GM19328 (cell line): ENCODE results near the gene MYF6.

Experiments used
- ATAC-seq: cut with Tn5 transposase; IDR thresholded peaks from one replicate; pipeline ENCODE4 v1.9.1; 2021; ENCODE audit warnings: mild to moderate bottlenecking, moderate library complexity; ENCODE audit not compliant: unreplicated experiment

Gene MYF6

DNA sequence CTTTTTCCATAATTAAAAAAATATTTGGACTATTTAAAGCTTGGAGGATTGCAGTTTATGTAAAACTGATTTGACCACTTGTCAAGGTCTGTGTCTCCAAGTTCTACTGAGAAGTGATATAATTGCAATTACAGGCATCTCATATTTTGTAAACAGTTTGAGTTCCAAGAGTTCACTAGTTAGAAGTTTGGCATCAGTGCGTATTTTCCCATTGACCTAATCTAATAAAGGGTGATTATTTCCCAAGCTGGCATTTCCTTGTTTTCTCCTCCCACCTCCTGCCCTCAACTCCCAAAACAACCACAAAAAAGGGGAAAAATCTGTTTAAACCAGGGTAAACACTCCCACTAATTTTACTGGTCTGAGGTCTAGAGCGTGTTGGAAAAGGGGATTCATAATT lies 3.0 kb upstream of the MYF6 start:
- no peak for ATAC-seq

DNA sequence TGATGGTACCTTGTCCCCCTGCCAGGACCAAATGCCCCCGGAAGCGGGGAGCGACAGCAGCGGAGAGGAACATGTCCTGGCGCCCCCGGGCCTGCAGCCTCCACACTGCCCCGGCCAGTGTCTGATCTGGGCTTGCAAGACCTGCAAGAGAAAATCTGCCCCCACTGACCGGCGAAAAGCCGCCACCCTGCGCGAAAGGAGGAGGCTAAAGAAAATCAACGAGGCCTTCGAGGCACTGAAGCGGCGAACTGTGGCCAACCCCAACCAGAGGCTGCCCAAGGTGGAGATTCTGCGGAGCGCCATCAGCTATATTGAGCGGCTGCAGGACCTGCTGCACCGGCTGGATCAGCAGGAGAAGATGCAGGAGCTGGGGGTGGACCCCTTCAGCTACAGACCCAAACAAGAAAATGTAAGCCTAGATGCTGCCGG lies 410 bp downstream of the MYF6 start:
- no peak for ATAC-seq

GRCh38 chr12:80708259-80708974 lies 983 bp downstream of the MYF6 start:
- ATAC-seq = no peak

DNA sequence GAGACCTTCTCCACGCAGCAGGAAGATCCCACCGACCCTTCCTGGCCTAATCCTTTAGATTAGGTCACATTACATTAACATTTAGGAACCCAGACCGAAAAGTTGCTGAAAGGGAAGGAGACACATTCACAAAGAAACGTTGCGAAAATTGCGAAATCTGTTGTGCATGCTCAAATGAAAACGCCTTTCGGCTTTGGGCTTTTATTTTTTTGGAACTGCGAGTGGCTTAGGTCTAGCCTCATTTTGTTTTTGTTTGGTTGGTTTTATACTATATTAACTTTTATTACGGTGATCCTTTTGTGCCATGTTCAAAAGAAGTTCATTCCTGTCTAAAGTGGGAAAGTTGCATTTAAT lies 1.5 kb downstream of the MYF6 start:
- ATAC-seq = no peak

DNA sequence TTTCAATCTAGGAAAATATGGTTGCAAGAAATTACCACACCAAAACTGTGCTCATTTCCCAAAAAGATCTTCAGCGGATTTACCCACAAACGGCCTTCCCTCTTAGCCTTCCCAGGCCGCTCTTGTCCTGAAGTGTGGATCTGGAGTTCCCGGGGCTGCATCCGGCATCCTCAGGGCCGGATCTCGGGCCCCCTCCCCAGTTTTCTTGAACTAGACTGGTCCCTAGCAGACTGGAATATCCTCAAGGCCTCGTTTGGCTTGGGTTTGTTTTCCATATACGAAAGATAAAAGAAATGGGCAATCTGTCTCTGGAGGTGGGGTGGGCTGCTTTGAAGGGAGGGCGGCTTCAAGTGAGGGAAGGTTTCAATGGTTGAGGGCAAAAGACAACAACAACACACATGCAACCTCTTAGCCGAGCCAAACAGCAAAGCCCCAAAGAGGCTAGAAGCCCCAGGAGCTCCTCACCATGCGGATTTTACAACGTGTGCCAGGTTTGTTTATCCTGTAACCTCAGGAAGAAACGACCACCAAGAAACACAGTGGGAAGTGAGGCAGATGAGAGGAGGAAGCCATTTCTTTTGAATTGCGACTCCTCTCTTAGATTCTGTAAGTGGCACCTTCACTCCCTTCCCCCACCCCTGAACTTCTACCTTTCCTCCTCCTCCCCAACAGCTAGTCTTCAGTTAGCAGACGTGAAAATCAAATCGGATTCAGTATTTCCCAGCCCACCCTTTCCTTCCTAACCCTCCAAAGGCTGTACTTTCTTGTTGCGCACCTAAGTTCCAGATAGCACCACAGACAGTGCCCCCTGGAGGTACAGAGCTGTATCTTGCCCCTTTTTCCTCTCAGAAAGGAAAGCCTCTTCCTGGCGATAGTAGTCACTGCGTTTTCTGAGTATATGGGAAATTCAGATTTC lies 2.6 kb downstream of the MYF6 start:
- peak; percentile 63 for ATAC-seq

DNA sequence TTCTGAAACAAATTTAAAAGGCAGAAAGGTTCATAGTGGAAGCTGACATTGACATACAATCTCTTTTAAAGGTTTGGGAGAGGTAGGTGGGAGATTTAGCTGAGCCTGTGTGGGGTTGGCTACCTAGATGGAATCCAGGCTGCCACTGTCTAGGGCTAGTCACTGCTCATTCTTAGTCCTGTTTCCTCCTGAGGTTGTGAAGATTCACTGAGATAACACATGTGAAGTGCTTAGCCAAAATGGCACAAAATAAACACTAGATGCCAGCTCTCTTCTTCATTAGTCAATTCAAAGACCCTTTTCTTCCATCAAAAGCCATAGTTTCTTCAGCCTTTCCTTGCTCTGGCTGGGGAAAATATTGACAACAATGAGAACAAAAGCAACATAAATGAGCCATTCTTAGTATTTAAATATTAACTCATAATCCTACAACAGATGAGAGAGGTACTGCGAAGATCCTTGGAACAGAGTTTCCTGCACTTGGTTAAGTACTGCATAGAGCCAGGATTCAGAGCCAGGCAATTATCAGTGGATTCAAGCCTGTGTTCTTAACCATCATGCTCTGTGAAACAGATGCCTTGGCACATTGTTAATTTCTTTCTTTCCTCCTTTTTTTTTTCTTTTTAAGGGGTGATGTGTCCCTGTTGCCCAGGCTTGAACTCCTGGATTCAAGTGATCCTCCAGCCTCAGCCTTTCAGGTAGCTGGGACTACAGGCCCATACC lies 3.5 kb downstream of the MYF6 start:
- ATAC-seq = peak; percentile 13

GRCh38 chr12:80711866-80712265 lies 4.4 kb downstream of the MYF6 start:
- no peak for ATAC-seq

- ATAC-seq = no peak
Measured at GRCh38 chr12:80712866-80713265, 5.4 kb downstream of the MYF6 start.

DNA sequence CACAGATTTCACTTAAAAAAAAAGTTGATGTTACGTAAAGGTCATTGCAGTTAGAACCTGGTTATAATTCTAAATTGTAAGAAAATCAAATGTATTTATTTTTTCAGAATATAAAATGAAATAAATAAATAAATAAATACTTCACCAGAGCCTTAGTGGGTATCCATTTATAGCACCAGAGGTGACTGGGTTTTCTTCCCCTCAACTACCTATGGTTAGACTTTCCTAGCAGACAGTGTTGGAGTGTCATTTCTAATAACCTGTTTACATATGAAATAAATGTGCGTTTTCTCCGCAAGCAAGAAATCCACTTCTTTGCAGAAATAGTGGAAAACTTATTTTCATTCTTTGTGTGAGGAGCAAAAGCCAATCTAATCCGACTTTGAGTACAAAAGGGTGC lies 6.0 kb downstream of the MYF6 start:
- no peak for ATAC-seq

- ATAC-seq = no peak
Measured at GRCh38 chr12:80714055-80714454, 6.6 kb downstream of the MYF6 start.

- no peak for ATAC-seq
Measured at GRCh38 chr12:80714846-80715245, 7.4 kb downstream of the MYF6 start.

- ATAC-seq = no peak
Measured at GRCh38 chr12:80715713-80716249, 8.3 kb downstream of the MYF6 start.

GRCh38 chr12:80716696-80717469 lies 9.4 kb downstream of the MYF6 start, which contains the start of gene MYF5:
TSS of gene MYF5 (plus strand) at chr12:80716912. CDS start at chr12:80717064, 152 bp downstream.
- no peak for ATAC-seq

DNA sequence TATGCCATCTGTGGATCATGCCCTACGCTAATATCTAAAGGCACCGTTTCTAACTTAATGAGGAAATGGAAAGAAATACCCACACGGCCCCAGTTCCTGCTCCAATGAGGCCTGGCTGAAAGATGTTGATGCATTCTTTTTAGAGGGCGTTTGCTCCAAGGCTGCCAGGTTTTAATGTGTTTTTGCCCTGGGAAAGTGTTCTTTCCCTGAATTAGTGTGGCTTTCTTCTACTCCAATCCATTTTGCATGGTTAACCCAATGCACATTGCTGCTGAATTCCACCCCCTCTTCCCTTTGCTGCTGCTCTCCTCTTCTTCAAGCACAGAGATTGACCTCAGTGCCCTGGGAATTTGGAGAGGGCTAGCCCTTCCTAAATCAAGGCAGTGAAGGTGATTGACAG lies 10.4 kb downstream of the MYF6 start:
- no peak for ATAC-seq

DNA sequence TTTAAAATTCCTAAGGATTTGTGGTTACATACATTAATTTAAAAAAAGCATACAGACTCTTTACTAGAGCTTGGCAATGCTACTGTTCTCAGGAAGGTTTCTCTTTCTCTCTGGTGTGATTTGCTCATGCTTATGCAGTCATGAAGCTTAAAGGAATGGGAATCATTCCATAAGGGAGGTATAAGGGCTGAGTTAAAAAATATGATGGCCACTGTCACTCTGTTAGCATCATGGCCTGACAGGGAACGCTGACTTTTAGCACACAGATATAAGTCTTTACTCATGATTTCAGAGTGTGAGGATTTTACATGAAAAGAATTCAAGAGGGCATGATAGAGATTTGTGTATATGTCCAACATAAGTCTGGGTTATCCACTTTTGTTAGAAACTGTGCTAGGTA lies 13.1 kb downstream of the MYF6 start:
- no peak for ATAC-seq

DNA sequence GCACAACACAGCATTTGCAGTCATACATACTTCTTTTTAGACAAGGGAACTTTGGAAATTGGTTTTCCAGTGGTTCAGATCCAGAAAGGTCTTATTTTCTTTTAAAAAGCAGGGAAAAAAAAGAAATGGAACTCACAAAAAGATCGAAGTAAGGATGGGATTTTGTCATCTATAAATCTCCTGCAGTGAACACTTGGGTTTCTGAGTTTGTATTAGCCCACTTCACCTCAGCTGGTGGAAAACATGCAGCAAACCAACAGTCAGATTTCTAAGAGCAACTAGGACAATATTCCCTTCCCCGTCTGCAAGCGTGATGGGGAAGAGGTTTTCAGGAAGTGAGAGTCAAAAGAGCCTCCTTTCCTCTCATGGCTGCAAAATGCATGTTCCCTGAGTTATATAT lies 13.9 kb downstream of the MYF6 start:
- ATAC-seq = no peak

DNA sequence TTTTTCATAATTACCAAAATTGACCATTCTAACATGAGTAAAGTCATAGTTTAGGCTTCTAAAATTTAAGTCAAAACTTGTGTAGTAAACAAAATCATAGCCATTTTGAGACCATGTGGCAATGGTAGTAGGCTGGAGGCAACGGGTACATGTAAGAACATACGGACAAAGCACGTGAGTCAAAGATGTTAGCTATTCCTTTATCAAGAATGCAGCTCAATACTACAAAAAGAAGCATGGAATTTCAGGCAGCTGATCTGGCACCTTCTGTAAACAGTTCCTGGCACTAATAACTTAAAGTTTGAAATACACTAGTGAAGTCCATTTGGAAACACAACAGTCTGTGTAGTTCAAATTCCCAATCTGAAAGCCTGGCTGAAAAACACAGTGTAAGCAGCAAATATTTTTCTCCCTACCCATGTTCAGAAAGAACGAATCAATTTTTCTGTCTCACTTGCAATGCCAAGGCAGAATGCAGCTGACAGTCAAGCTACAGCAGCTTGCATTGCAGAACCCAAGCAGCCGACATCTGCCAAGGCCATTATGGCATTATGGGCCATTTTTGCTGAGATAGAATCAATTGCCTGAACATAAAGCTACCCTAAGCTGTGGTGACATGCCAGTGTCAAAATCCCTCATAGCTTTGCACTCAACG lies 38.5 kb downstream of the MYF6 start:
- ATAC-seq = no peak

GRCh38 chr12:80747800-80748199 lies 40.4 kb downstream of the MYF6 start:
- no peak for ATAC-seq

- no peak for ATAC-seq
Measured at GRCh38 chr12:80749456-80749855, 42.0 kb downstream of the MYF6 start.

DNA sequence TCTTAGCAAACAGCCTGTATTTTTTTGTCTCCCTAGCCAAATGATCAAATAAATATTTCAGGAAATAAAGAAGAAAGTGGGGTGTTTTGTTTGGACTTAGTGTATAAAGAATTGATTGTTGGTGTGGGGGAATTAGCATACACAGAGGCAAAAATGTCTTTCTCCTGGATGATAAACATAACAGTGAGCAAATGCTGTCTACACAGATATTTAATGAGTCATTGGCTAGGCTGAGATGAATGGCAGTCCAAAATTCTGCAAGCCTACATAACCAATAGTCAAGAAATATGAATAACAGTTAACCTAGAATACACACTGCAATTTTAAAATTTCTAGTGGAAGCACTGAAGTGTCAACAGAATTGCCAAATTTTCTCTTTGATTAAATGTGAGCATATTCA lies 45.0 kb downstream of the MYF6 start:
- no peak for ATAC-seq
